Keratinocyte (primary cell): ENCODE data around the gene PECR. TPM values are rescaled to one million over a fixed set of nuclear protein-coding genes. Genes with fewer than 3 reads are reported as not detected.

Experiments
- DNase-seq: peaks from one replicate; pipeline ENCODE4 v3.0.0-alpha.2; 2011; ENCODE audit warnings: low read depth, missing footprints, low spot score
- FAIRE-seq: peaks from 2 replicates; lab custom pipeline; 2011; peaks lifted over from hg19 to GRCh38; lab: Jason Lieb, UNC
- H2AFZ ChIP-seq: 2 replicates; pipeline ENCODE4 v1.6.0; 2012; ENCODE audit warnings: low read length, control low read depth, inconsistent platforms; ENCODE audit not compliant: control insufficient read depth
- H3K27ac ChIP-seq: 2 replicates; pipeline ENCODE4 v1.5.1; 2011; ENCODE audit warnings: low read length; ENCODE audit not compliant: control insufficient read depth, insufficient read depth
- H3K27me3 ChIP-seq: 3 replicates; pipeline ENCODE4 v1.6.0; 2011; ENCODE audit warnings: low read length; ENCODE audit not compliant: control insufficient read depth, insufficient read depth; ENCODE audit errors: extremely low read depth
- H3K36me3 ChIP-seq, 2 experiments: 2 replicates in 1 of 2; 3 replicates in 1 of 2; pipeline ENCODE4 v1.5.1; 2011; ENCODE audit warnings: low read length in 2 of 2, mild to moderate bottlenecking in 1 of 2; ENCODE audit not compliant: control insufficient read depth in 2 of 2, insufficient read depth in 2 of 2; ENCODE audit errors: extremely low read depth in 1 of 2
- H3K4me1 ChIP-seq: 3 replicates; pipeline ENCODE4 v1.5.1; 2011; ENCODE audit warnings: low read length; ENCODE audit not compliant: control insufficient read depth, insufficient read depth; ENCODE audit errors: extremely low read depth
- H3K4me2 ChIP-seq: 3 replicates; pipeline ENCODE4 v1.6.0; 2011; ENCODE audit warnings: low read depth, low read length; ENCODE audit not compliant: control insufficient read depth, insufficient read depth; ENCODE audit errors: extremely low read depth
- H3K4me3 ChIP-seq, 3 experiments: fragments of 200-600 bp in 1 of 3; sonication (generic) in 1 of 3; 2 replicates in 2 of 3; 3 replicates in 1 of 3; pipeline ENCODE4 v1.5.1; 2011 to 2016; ENCODE audit warnings: low read length in 3 of 3, mild to moderate bottlenecking in 3 of 3, control low read depth in 2 of 3, inconsistent platforms in 1 of 3, low read depth in 1 of 3, mixed read lengths in 1 of 3, mixed run types in 1 of 3, moderate library complexity in 1 of 3; ENCODE audit not compliant: control insufficient read depth in 2 of 3, insufficient read depth in 2 of 3; ENCODE audit errors: extremely low read depth in 1 of 3
- H3K79me2 ChIP-seq: 2 replicates; pipeline ENCODE4 v1.6.0; 2012; ENCODE audit warnings: low read length; ENCODE audit not compliant: control insufficient read depth, insufficient read depth
- H3K9ac ChIP-seq: 3 replicates; pipeline ENCODE4 v1.6.0; 2011; ENCODE audit warnings: low read length; ENCODE audit not compliant: control insufficient read depth, insufficient read depth; ENCODE audit errors: extremely low read depth
- H3K9me1 ChIP-seq: 3 replicates; pipeline ENCODE4 v1.6.0; 2011; ENCODE audit warnings: low read length; ENCODE audit not compliant: control insufficient read depth, insufficient read depth; ENCODE audit errors: extremely low read depth
- H3K9me3 ChIP-seq: 2 replicates; pipeline ENCODE4 v1.5.1; 2012; ENCODE audit warnings: low read depth, low read length; ENCODE audit not compliant: control insufficient read depth
- H4K20me1 ChIP-seq: 3 replicates; pipeline ENCODE4 v1.6.0; 2011; ENCODE audit warnings: low read length; ENCODE audit not compliant: control insufficient read depth, insufficient read depth; ENCODE audit errors: extremely low read depth
- EZH2 ChIP-seq: IDR thresholded peaks from one replicate; pipeline ENCODE4 v1.6.1; 2012; ENCODE audit warnings: inconsistent platforms, mild to moderate bottlenecking, low read length, moderate library complexity
- dilution Hi-C: fragments of 300-500 bp; cut with MboI; formaldehyde crosslinking; loops from one replicate; pipeline ENCODE4 v1.7.0; 2020; ENCODE audit warnings: low sequenced_read_pairs; ENCODE audit not compliant: extremely low pct_ligation_motif_present
- polyA plus RNA-seq, 5 experiments: library from polyadenylated mRNA; depleted of rRNA in 3 of 5; stranded (reverse) in 3 of 5; stranded (forward) in 1 of 5; unstranded in 1 of 5; fragments of >200 nt; gene quantifications; 1 replicate in 1 of 5; 2 replicates in 3 of 5; 3 replicates in 1 of 5; pipeline versions ENCODE4 v1.2.1 to v1.2.3, GENCODE V29; 2011 to 2012; ENCODE audit warnings: missing spikeins in 2 of 5, low read depth in 1 of 5, low replicate concordance in 1 of 5
- TF ChIP-seq, protein P1 (sequence below), 3 experiments: IDR thresholded peaks in 1 of 3; conservative IDR thresholded peaks in 1 of 3; optimal IDR thresholded peaks in 1 of 3; 2 replicates in 2 of 3; 3 replicates in 1 of 3; pipeline versions ENCODE3 to v1.5.1; 2011; ENCODE audit warnings: low read length in 3 of 3, mild to moderate bottlenecking in 3 of 3, moderate library complexity in 2 of 3, control low read depth in 1 of 3, inconsistent platforms in 1 of 3; ENCODE audit not compliant: insufficient read depth in 2 of 3; ENCODE audit errors: extremely low read depth in 1 of 3

Gene PECR
- polyA plus RNA-seq, 1 donor (not counting 4 experiments of a cell fraction or from before 2014, with no cell fraction given) = 12.0 TPM

DNA sequence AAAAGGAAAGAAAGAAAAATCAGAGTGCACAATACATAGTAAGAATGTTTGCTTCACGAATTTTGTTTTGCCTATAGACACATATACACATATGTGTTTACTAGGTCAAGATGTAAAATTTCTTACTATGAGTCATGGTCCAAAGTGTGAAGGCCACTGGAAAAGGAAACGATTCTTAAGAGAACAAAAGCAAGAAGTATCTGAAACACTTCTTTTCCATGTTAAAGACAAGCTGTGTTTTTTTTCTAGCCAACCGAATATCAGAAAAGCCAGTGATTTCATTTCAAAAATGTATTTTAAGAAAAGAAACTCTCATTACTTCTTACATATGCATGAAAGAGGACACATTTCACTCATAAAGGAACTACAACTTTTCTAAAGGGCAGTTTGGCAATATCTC, 24.9 kb downstream of the PECR start:
- no peak for FAIRE-seq
- H4K20me1 ChIP-seq = no peaks in the 10 kb centered on the region
- dilution Hi-C loops = no loop called here
- H2AFZ ChIP-seq = no peak overlapping the region
- TF ChIP-seq, protein P1, sequence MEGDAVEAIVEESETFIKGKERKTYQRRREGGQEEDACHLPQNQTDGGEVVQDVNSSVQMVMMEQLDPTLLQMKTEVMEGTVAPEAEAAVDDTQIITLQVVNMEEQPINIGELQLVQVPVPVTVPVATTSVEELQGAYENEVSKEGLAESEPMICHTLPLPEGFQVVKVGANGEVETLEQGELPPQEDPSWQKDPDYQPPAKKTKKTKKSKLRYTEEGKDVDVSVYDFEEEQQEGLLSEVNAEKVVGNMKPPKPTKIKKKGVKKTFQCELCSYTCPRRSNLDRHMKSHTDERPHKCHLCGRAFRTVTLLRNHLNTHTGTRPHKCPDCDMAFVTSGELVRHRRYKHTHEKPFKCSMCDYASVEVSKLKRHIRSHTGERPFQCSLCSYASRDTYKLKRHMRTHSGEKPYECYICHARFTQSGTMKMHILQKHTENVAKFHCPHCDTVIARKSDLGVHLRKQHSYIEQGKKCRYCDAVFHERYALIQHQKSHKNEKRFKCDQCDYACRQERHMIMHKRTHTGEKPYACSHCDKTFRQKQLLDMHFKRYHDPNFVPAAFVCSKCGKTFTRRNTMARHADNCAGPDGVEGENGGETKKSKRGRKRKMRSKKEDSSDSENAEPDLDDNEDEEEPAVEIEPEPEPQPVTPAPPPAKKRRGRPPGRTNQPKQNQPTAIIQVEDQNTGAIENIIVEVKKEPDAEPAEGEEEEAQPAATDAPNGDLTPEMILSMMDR (optimal IDR thresholded peaks at IDR 0.05 in 1 of 3, IDR thresholded peaks at IDR 0.05 in 1 of 3, conservative IDR thresholded peaks at IDR 0.05 in 1 of 3; ENCODE audit: extremely low read depth in 1 of 3, insufficient read depth in 2 of 3, low read length in 3 of 3) = no peak
- no peaks in the 10 kb centered on the region for H3K27me3 ChIP-seq
- H3K9me3 ChIP-seq = no peaks in the 10 kb centered on the region
- H3K27ac ChIP-seq = no peak overlapping the region
- H3K9me1 ChIP-seq = no peaks in the 10 kb centered on the region
- H3K79me2 ChIP-seq = no peaks in the 10 kb centered on the region
- H3K36me3 ChIP-seq = no peaks in the 10 kb centered on the region
- no peak overlapping the region for H3K4me2 ChIP-seq
- H3K4me3 ChIP-seq = no peak overlapping the region
- peaks cover 10% of the 10 kb centered on the region for H3K4me1 ChIP-seq
- H3K9ac ChIP-seq = no peak overlapping the region
- no peak for DNase-seq

DNA sequence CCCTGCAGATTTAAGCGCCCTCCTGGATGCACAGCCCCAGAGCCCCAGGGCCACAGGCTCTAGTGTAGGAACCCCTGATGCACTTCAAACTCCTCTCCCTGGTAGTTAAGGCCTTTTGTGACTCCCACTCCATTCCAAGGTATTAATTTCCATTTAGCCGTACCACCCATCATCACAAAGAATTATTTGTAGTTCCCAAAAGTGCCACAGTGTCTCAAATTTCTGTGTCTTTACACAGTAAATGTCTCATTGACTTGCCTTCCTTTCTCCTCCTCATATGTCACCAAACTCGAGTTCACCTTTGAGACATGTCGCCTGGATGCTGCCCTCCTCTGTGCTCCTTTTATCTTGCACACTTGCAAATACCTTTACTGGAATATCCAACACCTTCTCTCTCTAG, 25.9 kb downstream of the PECR start:
- DNase-seq (no peak), FAIRE-seq (no peak)
- H3K27ac ChIP-seq = no peak overlapping the region
- H3K9me3 ChIP-seq = no peaks in the 10 kb centered on the region
- H3K9ac ChIP-seq = no peak overlapping the region
- peaks cover 10% of the 10 kb centered on the region for H3K4me1 ChIP-seq
- no peak overlapping the region for H2AFZ ChIP-seq
- H3K9me1 ChIP-seq = no peaks in the 10 kb centered on the region
- dilution Hi-C loops = no loop called here
- no peaks in the 10 kb centered on the region for H3K27me3 ChIP-seq
- H4K20me1 ChIP-seq = no peaks in the 10 kb centered on the region
- H3K4me3 ChIP-seq = no peak overlapping the region
- H3K4me2 ChIP-seq = no peak overlapping the region
- no peak for TF ChIP-seq EZH2
- TF ChIP-seq, protein P1 (optimal IDR thresholded peaks at IDR 0.05 in 1 of 3, IDR thresholded peaks at IDR 0.05 in 1 of 3, conservative IDR thresholded peaks at IDR 0.05 in 1 of 3; ENCODE audit: extremely low read depth in 1 of 3, insufficient read depth in 2 of 3, low read length in 3 of 3) = no peak
- H3K79me2 ChIP-seq = no peaks in the 10 kb centered on the region
- no peaks in the 10 kb centered on the region for H3K36me3 ChIP-seq
